Central memory CD8-positive, alpha-beta T cell (primary cell): ENCODE results near the gene NOL4L.

ENCODE experiments used
- ATAC-seq: fragments of 150-1000 bp; cut with Tn5 transposase; replicated peaks from 2 replicates; pipeline ENCODE4 v1.10.0; 2022; ENCODE audit warnings: mild to moderate bottlenecking, moderate FRiP score, moderate number of reproducible peaks; ENCODE audit not compliant: poor library complexity, severe bottlenecking; ENCODE audit errors: extremely low read depth
- DNase-seq, 2 donors: peaks; one replicate each; pipeline ENCODE4 v3.0.0; 2021; ENCODE audit warnings: low spot score in 2 of 2
- H3K27ac Mint-ChIP-seq: one replicate; pipeline ENCODE4 v1.8.0; 2022; ENCODE audit warnings: low read depth, mild to moderate bottlenecking, moderate library complexity, mixed read lengths
- H3K27me3 Mint-ChIP-seq: one replicate; pipeline ENCODE4 v1.8.0; 2022; ENCODE audit warnings: mixed read lengths
- H3K36me3 Mint-ChIP-seq: one replicate; pipeline ENCODE4 v1.8.0; 2022; ENCODE audit warnings: mild to moderate bottlenecking, moderate library complexity, mixed read lengths; ENCODE audit not compliant: insufficient read depth
- H3K4me1 Mint-ChIP-seq: one replicate; pipeline ENCODE4 v1.8.0; 2022; ENCODE audit warnings: mixed read lengths
- H3K4me3 Mint-ChIP-seq: one replicate; pipeline ENCODE4 v1.8.0; 2022; ENCODE audit warnings: mild to moderate bottlenecking, moderate library complexity, mixed read lengths
- H3K9me3 Mint-ChIP-seq: one replicate; pipeline ENCODE4 v1.8.0; 2022; ENCODE audit warnings: mixed read lengths

NOL4L gene

GRCh38 chr20:32397567-32398084 is 187.5 kb downstream of the NOL4L start:
- peaks cover 37% of the 10 kb centered on the region for H3K36me3 Mint-ChIP-seq
- H3K27ac Mint-ChIP-seq, result no peak overlapping the region
- H3K9me3 Mint-ChIP-seq, result no peaks in the 10 kb centered on the region
- H3K4me1 Mint-ChIP-seq, result peaks cover 49% of the 10 kb centered on the region
- DNase-seq (no peak), ATAC-seq (no peak)
- no peaks in the 10 kb centered on the region for H3K27me3 Mint-ChIP-seq
- H3K4me3 Mint-ChIP-seq, result no peak overlapping the region

GRCh38 chr20:32396646-32397160 is 188.4 kb downstream of the NOL4L start:
- H3K9me3 Mint-ChIP-seq, result no peaks in the 10 kb centered on the region
- peak overlapping the region; percentile 9 for H3K27ac Mint-ChIP-seq
- peaks cover 39% of the 10 kb centered on the region for H3K36me3 Mint-ChIP-seq

GRCh38 chr20:32395066-32395465 is 190.1 kb downstream of the NOL4L start:
- Mint-ChIP-seq H3K9me3 (no peaks in the 10 kb centered on the region), H3K27me3 (no peaks in the 10 kb centered on the region), H3K36me3 (peaks cover 37% of the 10 kb centered on the region), H3K4me1 (peaks cover 51% of the 10 kb centered on the region), H3K4me3 (no peak overlapping the region), H3K27ac (no peak overlapping the region)
- no peak for ATAC-seq
- DNase-seq, result no peak

More at GRCh38 chr20:32396646-32397160, 188.4 kb downstream of the NOL4L start:
- H3K4me1 Mint-ChIP-seq, result peaks cover 52% of the 10 kb centered on the region
- DNase-seq, result no peak
- no peak for ATAC-seq
- no peak overlapping the region for H3K4me3 Mint-ChIP-seq
- no peaks in the 10 kb centered on the region for H3K27me3 Mint-ChIP-seq
